Mammary epithelial cell (primary cell): ENCODE measurements around the gene ZNF398.

Experiments used
- EZH2 ChIP-seq: IDR thresholded peaks from 2 replicates; pipeline ENCODE4 v1.6.1; 2012; ENCODE audit warnings: low read length, inconsistent platforms, borderline replicate concordance
- TF ChIP-seq, protein P1 (sequence below), 2 donors: IDR thresholded peaks in 1 of 2; conservative IDR thresholded peaks in 1 of 2; 2 replicates each; pipeline ENCODE4 v1.5.1; 2011 to 2012; ENCODE audit warnings: inconsistent platforms in 2 of 2, low read length in 2 of 2, mild to moderate bottlenecking in 2 of 2, control low read depth in 1 of 2, low read depth in 1 of 2; ENCODE audit not compliant: insufficient read depth in 1 of 2; ENCODE audit errors: extremely low read depth in 1 of 2

DNA sequence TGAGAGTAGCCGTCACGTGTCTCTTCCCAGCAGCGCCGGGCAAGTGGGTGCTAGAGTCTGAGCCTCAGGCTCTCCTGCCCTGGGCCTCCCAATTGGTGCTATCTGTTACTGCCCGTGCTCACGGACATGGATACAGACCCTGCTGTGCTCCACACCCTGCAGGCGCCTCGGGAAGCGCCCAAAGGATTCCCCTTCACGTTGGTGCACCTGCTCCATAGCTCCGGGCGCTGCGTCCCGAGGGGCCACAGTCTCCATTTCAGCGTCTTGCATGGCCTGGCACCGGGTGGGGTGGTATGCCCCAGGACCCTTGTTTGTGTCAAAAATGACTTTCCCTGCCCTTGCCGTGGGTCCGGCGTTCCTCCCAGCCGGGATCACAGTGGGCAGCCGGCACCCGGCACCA lies 78.4 kb downstream of the ZNF398 start:
- no peak for TF ChIP-seq EZH2
- TF ChIP-seq, protein P1, sequence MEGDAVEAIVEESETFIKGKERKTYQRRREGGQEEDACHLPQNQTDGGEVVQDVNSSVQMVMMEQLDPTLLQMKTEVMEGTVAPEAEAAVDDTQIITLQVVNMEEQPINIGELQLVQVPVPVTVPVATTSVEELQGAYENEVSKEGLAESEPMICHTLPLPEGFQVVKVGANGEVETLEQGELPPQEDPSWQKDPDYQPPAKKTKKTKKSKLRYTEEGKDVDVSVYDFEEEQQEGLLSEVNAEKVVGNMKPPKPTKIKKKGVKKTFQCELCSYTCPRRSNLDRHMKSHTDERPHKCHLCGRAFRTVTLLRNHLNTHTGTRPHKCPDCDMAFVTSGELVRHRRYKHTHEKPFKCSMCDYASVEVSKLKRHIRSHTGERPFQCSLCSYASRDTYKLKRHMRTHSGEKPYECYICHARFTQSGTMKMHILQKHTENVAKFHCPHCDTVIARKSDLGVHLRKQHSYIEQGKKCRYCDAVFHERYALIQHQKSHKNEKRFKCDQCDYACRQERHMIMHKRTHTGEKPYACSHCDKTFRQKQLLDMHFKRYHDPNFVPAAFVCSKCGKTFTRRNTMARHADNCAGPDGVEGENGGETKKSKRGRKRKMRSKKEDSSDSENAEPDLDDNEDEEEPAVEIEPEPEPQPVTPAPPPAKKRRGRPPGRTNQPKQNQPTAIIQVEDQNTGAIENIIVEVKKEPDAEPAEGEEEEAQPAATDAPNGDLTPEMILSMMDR (conservative IDR thresholded peaks at IDR 0.05 in 1 of 2, IDR thresholded peaks at IDR 0.05 in 1 of 2; ENCODE audit: extremely low read depth in 1 of 2, insufficient read depth in 1 of 2, low read depth in 1 of 2, low read length in 2 of 2): no peak
